Measurements from ENCODE around the gene PRG3. TPM values are rescaled to one million over a fixed set of nuclear protein-coding genes. Genes with fewer than 3 reads are reported as not detected.

Gene PRG3
- total RNA-seq: not detected in 2 replicates

- no peak for DNase-seq
These were observed at the start of gene PRG3 for GRCh38 chr11:57380975-57381374. PRG3 (minus strand) TSS chr11:57381150; CDS start chr11:57380708, 442 bp downstream.

GRCh38 chr11:57429946-57430345 is 49.0 kb upstream of the PRG3 start:
- no peak for DNase-seq

- no peak for DNase-seq
These were observed 47.7 kb upstream of the PRG3 start for GRCh38 chr11:57428643-57429042.

GRCh38 chr11:57427727-57428082 is 46.8 kb upstream of the PRG3 start:
- DNase-seq: no peak

- peak; percentile 45 for DNase-seq
These were observed 46.2 kb upstream of the PRG3 start, which contains the start of gene SLC43A3 for GRCh38 chr11:57426929-57427726. SLC43A3 (minus strand) TSS chr11:57427121; CDS start chr11:57426172, 949 bp downstream.

GRCh38 chr11:57426439-57426928 is 45.5 kb upstream of the PRG3 start:
- DNase-seq: peak; percentile 44

- DNase-seq: peak; percentile 47
These were observed 44.9 kb upstream of the PRG3 start for GRCh38 chr11:57425565-57426438.

- DNase-seq: peak; percentile 99
These were observed 44.0 kb upstream of the PRG3 start for GRCh38 chr11:57424792-57425564.

- peak; percentile 34 for DNase-seq
These were observed 43.3 kb upstream of the PRG3 start for GRCh38 chr11:57424137-57424791.

- DNase-seq: no peak
These were observed 41.7 kb upstream of the PRG3 start for GRCh38 chr11:57422669-57423068.

- DNase-seq: no peak
These were observed 40.9 kb upstream of the PRG3 start for GRCh38 chr11:57421805-57422204.

- no peak for DNase-seq
These were observed 40.1 kb upstream of the PRG3 start for GRCh38 chr11:57421066-57421465.

GRCh38 chr11:57419146-57419545 is 38.2 kb upstream of the PRG3 start:
- no peak for DNase-seq

- DNase-seq: no peak
These were observed 37.2 kb upstream of the PRG3 start for GRCh38 chr11:57418131-57418530.

GRCh38 chr11:57417056-57417455 is 36.1 kb upstream of the PRG3 start:
- no peak for DNase-seq

- peak; percentile 75 for DNase-seq
These were observed 35.5 kb upstream of the PRG3 start for GRCh38 chr11:57416436-57416835.

- no peak for DNase-seq
These were observed 33.8 kb upstream of the PRG3 start for GRCh38 chr11:57414612-57415212.

GRCh38 chr11:57413681-57414080 is 32.7 kb upstream of the PRG3 start:
- no peak for DNase-seq

GRCh38 chr11:57410287-57410686 is 29.3 kb upstream of the PRG3 start:
- no peak for DNase-seq

GRCh38 chr11:57409321-57410100 is 28.6 kb upstream of the PRG3 start:
- no peak for DNase-seq

- DNase-seq: no peak
These were observed 27.8 kb upstream of the PRG3 start for GRCh38 chr11:57408771-57409170.
